Activated CD4-positive, alpha-beta T cell treated with anti-CD3 and anti-CD28 coated beads, Interleukin-2, amount 10 ng/mL, durations not matched to agents 7 days and 5 days (primary cell): ENCODE data around the gene MAPK12. TPM values are rescaled to one million over a fixed set of nuclear protein-coding genes. Genes with fewer than 3 reads are reported as not detected.

Source experiments
- CTCF ChIA-PET: fragments of 350-600 bp; sonication (Branson Sonifier 250); formaldehyde crosslinking; loops from one replicate; lab custom pipeline; 2021; ENCODE audit warnings: antibody characterized with exemption; lab: Charles Lee
- POLR2A ChIA-PET: fragments of 350-600 bp; sonication (Branson Sonifier 250); formaldehyde crosslinking; loops from one replicate; lab custom pipeline; 2021; ENCODE audit warnings: antibody characterized with exemption; lab: Charles Lee
- DNase-seq: peaks from one replicate; pipeline ENCODE4 v3.0.0-alpha.2; 2020
- H3K27ac Mint-ChIP-seq: one replicate; pipeline ENCODE4 v1.8.0; 2021; ENCODE audit warnings: mild to moderate bottlenecking, moderate library complexity, mixed read lengths
- H3K27me3 Mint-ChIP-seq: one replicate; pipeline ENCODE4 v1.8.0; 2021; ENCODE audit warnings: mixed read lengths
- H3K36me3 Mint-ChIP-seq: one replicate; pipeline ENCODE4 v1.8.0; 2021; ENCODE audit warnings: low read depth, mixed read lengths
- H3K4me1 Mint-ChIP-seq: one replicate; pipeline ENCODE4 v1.8.0; 2021; ENCODE audit warnings: mixed read lengths
- H3K4me3 Mint-ChIP-seq: one replicate; pipeline ENCODE4 v1.8.0; 2021; ENCODE audit warnings: mild to moderate bottlenecking, moderate library complexity, mixed read lengths
- H3K9me3 Mint-ChIP-seq: one replicate; pipeline ENCODE4 v1.8.0; 2021; ENCODE audit warnings: mixed read lengths
- total RNA-seq, 2 experiments: library from RNA; stranded (reverse); gene quantifications; one replicate each; pipeline ENCODE4 v1.2.3, GENCODE V29; 2021

MAPK12 gene
- total RNA-seq, 2 experiments from 2014 or later, result 2.9 TPM

- no peak for DNase-seq
- Mint-ChIP-seq H3K36me3 (no peaks in the 10 kb centered on the region), H3K9me3 (no peaks in the 10 kb centered on the region), H3K27ac (no peak overlapping the region), H3K4me1 (no peaks in the 10 kb centered on the region), H3K4me3 (no peak overlapping the region), H3K27me3 (no peaks in the 10 kb centered on the region)
- POLR2A ChIA-PET, result no interaction called here
- CTCF ChIA-PET, result no interaction called here
Measured at GRCh38 chr22:50284479-50284878, 23.0 kb upstream of the MAPK12 start.

GRCh38 chr22:50283821-50284220 is 22.3 kb upstream of the MAPK12 start:
- Mint-ChIP-seq H3K4me3 (no peak overlapping the region), H3K27me3 (no peaks in the 10 kb centered on the region), H3K27ac (no peak overlapping the region), H3K9me3 (no peaks in the 10 kb centered on the region), H3K4me1 (no peaks in the 10 kb centered on the region), H3K36me3 (no peaks in the 10 kb centered on the region)
- CTCF ChIA-PET, result no interaction called here
- no peak for DNase-seq
- POLR2A ChIA-PET, result no interaction called here

- DNase-seq, result no peak
- Mint-ChIP-seq H3K27ac (no peak overlapping the region), H3K27me3 (no peaks in the 10 kb centered on the region), H3K36me3 (no peaks in the 10 kb centered on the region), H3K9me3 (no peaks in the 10 kb centered on the region), H3K4me3 (no peak overlapping the region), H3K4me1 (no peaks in the 10 kb centered on the region)
- CTCF ChIA-PET, result interaction anchor here (0.8 kb wide), 1 partner anchor 59 kb away, joined by 3 read pairs; no protein-coding TSS in a partner anchor
- POLR2A ChIA-PET, result no interaction called here
Measured at GRCh38 chr22:50282361-50283155, 21.1 kb upstream of the MAPK12 start.

- H3K4me3 Mint-ChIP-seq, result no peak overlapping the region
- H3K36me3 Mint-ChIP-seq, result no peaks in the 10 kb centered on the region
- CTCF ChIA-PET, result interaction anchor here (0.8 kb wide), 1 partner anchor 60 kb away, joined by 3 read pairs; no protein-coding TSS in a partner anchor
- POLR2A ChIA-PET, result no interaction called here
- no peaks in the 10 kb centered on the region for H3K9me3 Mint-ChIP-seq
- H3K27me3 Mint-ChIP-seq, result no peaks in the 10 kb centered on the region
- H3K27ac Mint-ChIP-seq, result no peak overlapping the region
- DNase-seq, result no peak
- no peaks in the 10 kb centered on the region for H3K4me1 Mint-ChIP-seq
Measured at GRCh38 chr22:50281957-50282356, 20.5 kb upstream of the MAPK12 start.

- no peak for DNase-seq
- no peaks in the 10 kb centered on the region for H3K9me3 Mint-ChIP-seq
- H3K27me3 Mint-ChIP-seq, result no peaks in the 10 kb centered on the region
- H3K36me3 Mint-ChIP-seq, result no peaks in the 10 kb centered on the region
- no peaks in the 10 kb centered on the region for H3K4me1 Mint-ChIP-seq
- ChIA-PET CTCF (no interaction called here), POLR2A (no interaction called here)
- no peak overlapping the region for H3K4me3 Mint-ChIP-seq
- H3K27ac Mint-ChIP-seq, result no peak overlapping the region
Measured at GRCh38 chr22:50281384-50281760, 19.9 kb upstream of the MAPK12 start.

- POLR2A ChIA-PET, result no interaction called here
Measured at GRCh38 chr22:50280708-50281383, 19.4 kb upstream of the MAPK12 start.

GRCh38 chr22:50280022-50280707 is 18.7 kb upstream of the MAPK12 start:
- no peak for DNase-seq
- CTCF ChIA-PET, result interaction anchor here (1.6 kb wide), 1 partner anchor 45 kb away, joined by 7 read pairs; no protein-coding TSS in a partner anchor
- H3K36me3 Mint-ChIP-seq, result no peaks in the 10 kb centered on the region
- no peaks in the 10 kb centered on the region for H3K9me3 Mint-ChIP-seq
- POLR2A ChIA-PET, result no interaction called here
- no peak overlapping the region for H3K27ac Mint-ChIP-seq
- no peaks in the 10 kb centered on the region for H3K27me3 Mint-ChIP-seq
- no peak overlapping the region for H3K4me3 Mint-ChIP-seq
- H3K4me1 Mint-ChIP-seq, result peaks cover 2% of the 10 kb centered on the region

More at GRCh38 chr22:50280708-50281383, 19.4 kb upstream of the MAPK12 start:
- CTCF ChIA-PET, result no interaction called here
- Mint-ChIP-seq H3K4me1 (peaks cover under 1% of the 10 kb centered on the region), H3K4me3 (no peak overlapping the region), H3K36me3 (no peaks in the 10 kb centered on the region), H3K9me3 (no peaks in the 10 kb centered on the region), H3K27me3 (no peaks in the 10 kb centered on the region), H3K27ac (no peak overlapping the region)
- DNase-seq, result no peak

- ChIA-PET POLR2A (no interaction called here), CTCF (interaction anchor here (0.5 to 1.6 kb wide), 2 partner anchors 44 to 46 kb away, joined by 4 to 7 read pairs; no protein-coding TSS in a partner anchor)
- H3K4me3 Mint-ChIP-seq, result no peak overlapping the region
- H3K27me3 Mint-ChIP-seq, result no peaks in the 10 kb centered on the region
- H3K36me3 Mint-ChIP-seq, result no peaks in the 10 kb centered on the region
- peaks cover 2% of the 10 kb centered on the region for H3K4me1 Mint-ChIP-seq
- no peak for DNase-seq
- H3K9me3 Mint-ChIP-seq, result no peaks in the 10 kb centered on the region
- H3K27ac Mint-ChIP-seq, result no peak overlapping the region
Measured at GRCh38 chr22:50278956-50279619, 17.6 kb upstream of the MAPK12 start.

GRCh38 chr22:50278461-50278860 is 17.0 kb upstream of the MAPK12 start:
- CTCF ChIA-PET, result interaction anchor here (0.5 to 1.6 kb wide), 2 partner anchors 45 to 46 kb away, joined by 4 to 7 read pairs; no protein-coding TSS in a partner anchor
- POLR2A ChIA-PET, result no interaction called here
- H3K9me3 Mint-ChIP-seq, result no peaks in the 10 kb centered on the region

GRCh38 chr22:50277761-50278160 is 16.3 kb upstream of the MAPK12 start:
- peaks cover 2% of the 10 kb centered on the region for H3K27me3 Mint-ChIP-seq
- H3K27ac Mint-ChIP-seq, result no peak overlapping the region
- ChIA-PET CTCF (no interaction called here), POLR2A (no interaction called here)
- no peaks in the 10 kb centered on the region for H3K36me3 Mint-ChIP-seq
- no peak overlapping the region for H3K4me3 Mint-ChIP-seq
- DNase-seq, result no peak
- H3K9me3 Mint-ChIP-seq, result no peaks in the 10 kb centered on the region
- H3K4me1 Mint-ChIP-seq, result peaks cover 4% of the 10 kb centered on the region

More at GRCh38 chr22:50278461-50278860, 17.0 kb upstream of the MAPK12 start:
- H3K36me3 Mint-ChIP-seq, result no peaks in the 10 kb centered on the region
- H3K4me1 Mint-ChIP-seq, result peaks cover 2% of the 10 kb centered on the region
- H3K4me3 Mint-ChIP-seq, result no peak overlapping the region
- no peak for DNase-seq
- H3K27me3 Mint-ChIP-seq, result no peaks in the 10 kb centered on the region
- no peak overlapping the region for H3K27ac Mint-ChIP-seq

- peak; percentile 48 for DNase-seq
- no peak overlapping the region for H3K27ac Mint-ChIP-seq
- H3K36me3 Mint-ChIP-seq, result no peaks in the 10 kb centered on the region
- peaks cover 6% of the 10 kb centered on the region for H3K4me1 Mint-ChIP-seq
- no peaks in the 10 kb centered on the region for H3K9me3 Mint-ChIP-seq
- ChIA-PET CTCF (interaction anchor here (0.5 to 5.5 kb wide), 63 partner anchors 9 to 416 kb away, joined by 3 to 54 read pairs (median 4); partner anchors contain the start of genes ADM2, DENND6B, HDAC10 and MAPK12), POLR2A (no interaction called here)
- no peak overlapping the region for H3K4me3 Mint-ChIP-seq
- peaks cover 8% of the 10 kb centered on the region for H3K27me3 Mint-ChIP-seq
Measured at GRCh38 chr22:50276143-50276542, 14.7 kb upstream of the MAPK12 start.
